HepG2 (cell line): ENCODE measurements around the gene ITGB7.

Source experiments
- BHLHE40 ChIP-seq: IDR thresholded peaks from 2 replicates; pipeline ENCODE4 v1.6.1; 2011; ENCODE audit warnings: low read length, improper control_type of control experiment
- FOXM1 ChIP-seq: sonication (generic); formaldehyde crosslinking; IDR thresholded peaks from 2 replicates; pipeline ENCODE4 v1.5.0; 2020; ENCODE audit warnings: missing genetic modification reagents
- HDAC6 ChIP-seq: fragments of 200-600 bp; sonication (generic); IDR thresholded peaks from 2 replicates; pipeline ENCODE4 v1.7.0; 2017; ENCODE audit warnings: mild to moderate bottlenecking, antibody characterized with exemption, low read length, low read depth
- KMT2A ChIP-seq: sonication (generic); formaldehyde crosslinking; IDR thresholded peaks from 2 replicates; pipeline ENCODE4 v1.4.0; 2020; ENCODE audit warnings: missing genetic modification reagents
- ZBTB25 ChIP-seq: IDR thresholded peaks from 2 replicates; pipeline ENCODE4 v1.6.1; 2018; ENCODE audit warnings: missing genetic modification reagents
- ZC3H4 ChIP-seq: sonication (generic); formaldehyde crosslinking; IDR thresholded peaks from 2 replicates; pipeline ENCODE4 v1.4.0; 2020; ENCODE audit warnings: missing genetic modification reagents, borderline replicate concordance
- ZNF331 ChIP-seq: sonication (generic); formaldehyde crosslinking; IDR thresholded peaks from 2 replicates; pipeline ENCODE4 v1.4.0; 2020; ENCODE audit warnings: missing genetic modification reagents
- ZNF629 ChIP-seq: sonication (generic); formaldehyde crosslinking; conservative IDR thresholded peaks from 2 replicates; pipeline ENCODE4 v1.5.0; 2020; ENCODE audit warnings: missing genetic modification reagents
- TF ChIP-seq, protein P1 (sequence below): sonication (generic); formaldehyde crosslinking; IDR thresholded peaks from 2 replicates; pipeline ENCODE4 v1.4.0; 2020; ENCODE audit warnings: missing genetic modification reagents

DNA sequence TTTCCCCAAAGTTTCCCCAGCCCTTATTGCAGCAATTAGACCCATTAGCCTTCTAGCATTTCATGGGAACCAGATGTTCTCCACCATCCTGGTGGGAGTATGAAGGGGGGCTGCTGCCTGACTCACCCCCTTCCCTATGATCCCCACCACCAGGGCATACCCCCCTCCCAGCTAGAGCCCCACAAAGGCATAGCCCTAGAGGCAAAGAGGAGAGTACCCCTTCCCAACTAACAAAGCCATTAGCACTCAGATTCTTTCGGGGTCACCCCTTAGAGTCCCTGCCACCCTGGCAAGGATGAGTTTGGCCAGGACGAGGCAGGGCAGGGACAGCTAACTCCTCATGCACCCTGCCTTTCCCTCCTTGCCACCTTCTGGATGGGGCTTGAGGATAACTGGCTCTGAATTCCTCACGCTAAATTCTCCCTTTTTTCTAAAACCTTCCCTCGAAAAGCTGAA, 15.8 kb upstream of the ITGB7 start:
- no peak for TF ChIP-seq ZNF331 (CRISPR knock-in tag)
- TF ChIP-seq, protein P1, sequence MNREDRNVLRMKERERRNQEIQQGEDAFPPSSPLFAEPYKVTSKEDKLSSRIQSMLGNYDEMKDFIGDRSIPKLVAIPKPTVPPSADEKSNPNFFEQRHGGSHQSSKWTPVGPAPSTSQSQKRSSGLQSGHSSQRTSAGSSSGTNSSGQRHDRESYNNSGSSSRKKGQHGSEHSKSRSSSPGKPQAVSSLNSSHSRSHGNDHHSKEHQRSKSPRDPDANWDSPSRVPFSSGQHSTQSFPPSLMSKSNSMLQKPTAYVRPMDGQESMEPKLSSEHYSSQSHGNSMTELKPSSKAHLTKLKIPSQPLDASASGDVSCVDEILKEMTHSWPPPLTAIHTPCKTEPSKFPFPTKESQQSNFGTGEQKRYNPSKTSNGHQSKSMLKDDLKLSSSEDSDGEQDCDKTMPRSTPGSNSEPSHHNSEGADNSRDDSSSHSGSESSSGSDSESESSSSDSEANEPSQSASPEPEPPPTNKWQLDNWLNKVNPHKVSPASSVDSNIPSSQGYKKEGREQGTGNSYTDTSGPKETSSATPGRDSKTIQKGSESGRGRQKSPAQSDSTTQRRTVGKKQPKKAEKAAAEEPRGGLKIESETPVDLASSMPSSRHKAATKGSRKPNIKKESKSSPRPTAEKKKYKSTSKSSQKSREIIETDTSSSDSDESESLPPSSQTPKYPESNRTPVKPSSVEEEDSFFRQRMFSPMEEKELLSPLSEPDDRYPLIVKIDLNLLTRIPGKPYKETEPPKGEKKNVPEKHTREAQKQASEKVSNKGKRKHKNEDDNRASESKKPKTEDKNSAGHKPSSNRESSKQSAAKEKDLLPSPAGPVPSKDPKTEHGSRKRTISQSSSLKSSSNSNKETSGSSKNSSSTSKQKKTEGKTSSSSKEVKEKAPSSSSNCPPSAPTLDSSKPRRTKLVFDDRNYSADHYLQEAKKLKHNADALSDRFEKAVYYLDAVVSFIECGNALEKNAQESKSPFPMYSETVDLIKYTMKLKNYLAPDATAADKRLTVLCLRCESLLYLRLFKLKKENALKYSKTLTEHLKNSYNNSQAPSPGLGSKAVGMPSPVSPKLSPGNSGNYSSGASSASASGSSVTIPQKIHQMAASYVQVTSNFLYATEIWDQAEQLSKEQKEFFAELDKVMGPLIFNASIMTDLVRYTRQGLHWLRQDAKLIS (CRISPR knock-in tag), result no peak
- no peak for TF ChIP-seq HDAC6
- no peak for TF ChIP-seq KMT2A (CRISPR knock-in tag)
- TF ChIP-seq FOXM1 (CRISPR knock-in tag), result no peak
- no peak for TF ChIP-seq ZC3H4 (CRISPR knock-in tag)
- no peak for TF ChIP-seq ZBTB25 (CRISPR knock-in tag)
- no peak for TF ChIP-seq ZNF629 (CRISPR knock-in tag)
- TF ChIP-seq BHLHE40, result no peak
